ENCODE measurements around the gene NAGLU. TPM values are rescaled to one million over a fixed set of nuclear protein-coding genes. Genes with fewer than 3 reads are reported as not detected.
A peak's percentile ranks its signal among the peaks of the same experiment; 100 is the strongest.

Gene NAGLU
- total RNA-seq (2014; rRNA removed; shearing (Covaris generic); ENCODE audit: low replicate concordance) = 53.9 and 64.5 TPM in 2 replicates

DNA sequence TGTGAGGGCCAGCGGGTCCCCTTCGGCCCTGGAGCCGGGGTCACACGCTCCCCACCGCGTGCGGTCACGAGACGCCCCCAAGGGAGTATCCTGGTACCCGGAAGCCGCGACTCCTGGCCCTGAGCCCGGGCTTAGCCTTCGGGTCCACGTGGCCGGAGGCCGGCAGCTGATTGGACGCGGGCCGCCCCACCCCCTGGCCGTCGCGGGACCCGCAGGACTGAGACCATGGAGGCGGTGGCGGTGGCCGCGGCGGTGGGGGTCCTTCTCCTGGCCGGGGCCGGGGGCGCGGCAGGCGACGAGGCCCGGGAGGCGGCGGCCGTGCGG, at the start of gene NAGLU:
Gene NAGLU, plus strand, starts transcription at position 194 of the 324 bp plus-strand sequence. Its CDS starts 32 bp downstream, at position 226.
- peak; percentile 83 for DNase-seq (ENCODE audit: low read depth)
- in situ Hi-C loops (cut with HindIII; ENCODE audit: low pct_unique_long_range_greater_than_20kb, low sequenced_read_pairs) = no loop called here

DNA sequence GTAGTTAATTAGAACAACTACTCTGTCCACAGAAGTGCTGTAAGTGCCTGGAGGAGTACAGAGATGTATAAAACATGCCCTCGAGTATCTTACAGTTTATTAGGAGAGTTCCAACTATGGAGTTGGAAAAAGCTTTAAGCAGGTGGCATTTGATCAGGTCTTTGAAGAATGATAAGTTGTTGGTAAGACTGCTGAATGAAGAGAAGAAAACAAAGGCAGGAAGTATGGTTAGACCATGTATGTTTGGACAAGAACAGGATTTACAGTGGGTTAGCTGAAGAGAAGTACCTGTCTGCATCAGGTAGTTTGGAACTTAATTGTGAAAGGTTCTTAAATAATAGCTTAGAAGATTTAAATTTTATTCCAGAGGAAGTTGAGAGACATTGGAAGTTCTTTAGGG, 48.0 kb upstream of the NAGLU start:
- in situ Hi-C loops (cut with HindIII; ENCODE audit: low pct_unique_long_range_greater_than_20kb, low sequenced_read_pairs) = no loop called here
- no peak for DNase-seq (ENCODE audit: low read depth)

DNA sequence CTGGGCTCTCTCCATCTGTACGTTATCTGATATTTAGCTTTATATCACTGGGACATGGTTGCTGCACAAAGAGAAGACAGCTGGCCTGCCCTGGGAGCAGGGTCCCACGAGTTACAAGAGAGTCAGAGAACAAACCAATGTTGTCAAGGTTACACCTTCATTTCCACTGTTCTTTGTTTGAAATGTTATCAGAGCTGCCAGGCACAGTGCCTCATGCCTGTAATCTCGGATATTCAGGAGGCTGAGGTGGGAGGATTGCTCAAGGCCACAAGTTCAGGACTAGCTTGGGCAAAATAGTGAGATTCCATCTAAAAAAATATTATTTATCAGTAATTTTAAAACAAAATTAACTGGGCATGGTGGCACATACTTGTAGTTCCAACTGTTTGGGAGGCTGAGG, 42.7 kb upstream of the NAGLU start:
- DNase-seq (ENCODE audit: low read depth) = no peak
- in situ Hi-C loops (cut with HindIII; ENCODE audit: low pct_unique_long_range_greater_than_20kb, low sequenced_read_pairs) = no loop called here

DNA sequence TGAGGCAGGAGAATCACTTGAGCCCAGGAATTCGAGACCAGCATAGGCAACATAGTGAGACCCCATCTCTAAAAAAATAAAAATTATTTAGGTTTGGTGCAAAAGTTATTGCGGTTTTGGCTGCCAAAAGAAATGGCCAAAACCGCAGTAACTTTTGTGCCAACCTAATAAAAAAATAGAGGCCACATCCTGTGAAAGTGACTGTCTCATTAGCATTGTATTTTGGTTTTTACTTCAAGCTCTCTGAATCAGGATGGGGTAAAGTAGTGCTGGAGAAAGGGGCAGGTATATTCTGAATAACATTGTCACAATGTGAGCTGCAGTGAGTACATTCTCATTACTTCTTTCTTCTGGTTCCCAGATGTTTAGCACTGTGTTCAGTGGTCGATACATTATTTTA, 41.4 kb upstream of the NAGLU start:
- DNase-seq (ENCODE audit: low read depth) = no peak
- in situ Hi-C loops (cut with HindIII; ENCODE audit: low pct_unique_long_range_greater_than_20kb, low sequenced_read_pairs) = no loop called here

DNA sequence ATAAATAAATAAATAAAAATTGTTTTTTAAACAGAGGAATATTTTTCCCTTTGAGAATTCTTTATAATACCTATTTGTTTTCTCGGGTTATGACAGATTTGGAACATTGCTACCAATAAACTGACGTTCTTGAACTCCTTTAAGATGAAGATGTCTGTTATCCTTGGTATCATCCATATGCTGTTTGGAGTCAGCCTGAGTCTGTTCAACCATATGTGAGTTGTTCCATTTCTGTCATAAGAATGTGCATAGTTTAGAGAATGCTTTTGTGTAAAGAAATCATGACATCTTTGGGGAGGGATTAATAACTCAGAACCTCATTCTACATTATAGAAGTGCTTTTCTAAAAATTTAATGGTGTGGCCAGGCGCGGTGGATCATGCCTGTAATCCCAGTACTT, 37.2 kb upstream of the NAGLU start:
- DNase-seq (ENCODE audit: low read depth) = no peak
- in situ Hi-C loops (cut with HindIII; ENCODE audit: low pct_unique_long_range_greater_than_20kb, low sequenced_read_pairs) = no loop called here

DNA sequence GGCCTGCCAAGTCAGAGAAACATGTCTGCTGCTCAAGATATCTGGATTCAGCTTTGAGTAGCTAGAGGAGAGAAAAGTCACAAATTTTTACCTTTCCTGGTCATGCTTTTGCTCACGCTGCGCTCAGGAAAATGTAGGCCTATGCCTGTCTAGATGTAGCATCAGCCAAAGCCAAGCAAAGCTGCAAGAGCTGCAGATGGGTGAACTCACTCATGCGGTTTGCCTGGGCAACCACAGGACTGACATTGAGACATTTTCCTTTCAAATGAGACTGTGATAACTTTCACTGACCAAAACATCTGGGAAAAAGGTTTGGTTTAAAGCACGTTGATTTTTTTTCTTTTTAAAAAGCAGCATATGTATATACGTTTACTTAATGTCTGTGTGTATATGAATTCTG, 34.0 kb upstream of the NAGLU start:
- DNase-seq (ENCODE audit: low read depth) = no peak
- in situ Hi-C loops (cut with HindIII; ENCODE audit: low pct_unique_long_range_greater_than_20kb, low sequenced_read_pairs) = no loop called here

DNA sequence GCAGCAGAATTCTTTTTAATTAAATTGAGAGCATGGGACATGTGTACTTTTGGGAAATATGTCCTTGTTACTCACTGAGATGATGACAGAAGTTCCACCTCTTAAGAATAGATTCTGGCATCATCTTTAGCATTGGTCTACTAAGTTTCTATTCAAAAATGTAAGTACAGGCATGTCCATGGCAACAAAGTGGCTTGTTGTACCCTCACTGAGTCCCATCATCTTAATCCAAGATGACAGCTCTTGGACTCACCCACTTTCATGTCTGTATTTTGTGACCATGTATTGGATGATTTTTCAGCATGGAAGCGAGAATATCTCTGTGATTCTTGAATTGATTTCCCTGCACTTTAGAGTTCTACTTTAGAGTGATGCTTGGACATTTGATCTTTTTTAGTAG, 33.1 kb upstream of the NAGLU start:
- no peak for DNase-seq (ENCODE audit: low read depth)

DNA sequence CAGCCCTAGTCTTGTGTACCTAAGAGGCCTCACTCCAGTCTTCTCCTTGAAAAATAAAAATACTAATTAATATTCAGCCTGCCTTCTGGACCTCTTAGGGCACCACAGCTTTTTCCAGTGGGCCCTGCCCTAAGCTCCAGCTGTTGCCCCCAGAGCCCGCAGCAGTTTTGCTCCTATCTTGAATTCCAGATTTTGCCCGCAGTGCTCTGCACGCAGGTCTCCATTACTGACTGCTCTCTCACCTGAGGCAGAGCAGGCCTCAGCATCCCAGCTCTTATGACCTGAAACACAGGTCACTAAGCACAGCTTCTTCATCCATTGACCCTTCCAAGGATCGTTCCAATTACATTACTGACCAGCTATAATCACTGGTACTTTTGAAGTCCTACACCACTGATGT, 28.4 kb upstream of the NAGLU start:
- in situ Hi-C loops (cut with HindIII; ENCODE audit: low pct_unique_long_range_greater_than_20kb, low sequenced_read_pairs) = no loop called here
- no peak for DNase-seq (ENCODE audit: low read depth)

More for the DNA sequence above, 33.1 kb upstream of the NAGLU start:
- in situ Hi-C loops (cut with HindIII; ENCODE audit: low pct_unique_long_range_greater_than_20kb, low sequenced_read_pairs) = no loop called here

DNA sequence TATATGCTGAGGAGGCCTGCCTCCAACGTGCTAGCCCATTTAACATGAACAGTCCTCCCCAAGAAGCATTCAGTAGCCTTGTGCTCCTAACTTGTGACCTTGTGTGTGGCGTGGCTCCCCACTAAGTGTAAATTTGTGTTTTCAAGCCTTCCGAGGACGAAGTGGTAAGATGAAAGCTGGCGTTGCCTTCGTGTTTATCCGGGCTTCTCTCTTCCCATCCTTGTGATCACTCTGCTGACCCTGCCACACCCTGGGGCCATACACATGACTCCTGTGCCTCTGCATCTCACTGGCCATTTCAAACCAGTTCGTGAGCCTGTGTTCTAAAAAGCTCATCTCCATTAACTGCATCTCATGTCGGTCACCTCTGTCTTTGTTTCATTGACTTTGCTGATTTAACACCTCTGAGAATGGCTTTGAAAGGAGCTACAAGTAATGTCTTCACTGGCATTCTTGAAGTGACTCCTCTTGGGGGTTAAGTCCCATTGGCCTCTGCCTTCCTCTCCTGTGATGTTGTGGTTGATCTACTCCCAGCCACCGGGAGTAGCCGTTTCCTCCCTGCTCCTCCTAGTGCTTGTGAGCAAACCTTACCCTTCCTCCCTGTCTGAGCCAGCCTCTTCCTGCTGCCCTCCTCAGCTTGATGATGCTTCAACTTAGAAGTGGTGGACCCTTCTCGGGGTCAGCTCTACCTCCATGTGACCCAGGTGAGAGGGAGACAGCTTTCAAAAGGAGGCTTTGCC, 27.4 kb upstream of the NAGLU start:
- no peak for DNase-seq (ENCODE audit: low read depth)
- in situ Hi-C loops (cut with HindIII; ENCODE audit: low pct_unique_long_range_greater_than_20kb, low sequenced_read_pairs) = no loop called here

DNA sequence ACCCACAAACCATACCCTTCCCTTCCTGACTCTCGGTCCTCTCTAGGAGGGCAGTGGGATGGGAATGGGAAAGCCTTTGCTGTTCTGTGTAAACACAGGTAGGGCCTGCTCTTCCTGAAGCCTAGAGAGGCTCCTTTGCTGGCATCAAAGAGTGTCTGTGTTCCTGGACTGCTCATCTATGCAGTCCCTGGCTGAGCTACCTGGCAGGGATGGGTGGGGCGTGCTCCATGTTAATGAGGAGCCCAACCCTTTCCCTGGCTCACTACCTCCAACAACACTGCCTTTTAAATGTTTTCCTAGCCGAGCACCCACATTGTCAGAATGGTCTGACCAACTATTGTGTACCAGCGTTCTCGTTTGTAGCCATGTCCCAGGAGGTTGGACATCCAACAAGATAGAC, 26.6 kb upstream of the NAGLU start:
- no peak for DNase-seq (ENCODE audit: low read depth)
- in situ Hi-C loops (cut with HindIII; ENCODE audit: low pct_unique_long_range_greater_than_20kb, low sequenced_read_pairs) = no loop called here

DNA sequence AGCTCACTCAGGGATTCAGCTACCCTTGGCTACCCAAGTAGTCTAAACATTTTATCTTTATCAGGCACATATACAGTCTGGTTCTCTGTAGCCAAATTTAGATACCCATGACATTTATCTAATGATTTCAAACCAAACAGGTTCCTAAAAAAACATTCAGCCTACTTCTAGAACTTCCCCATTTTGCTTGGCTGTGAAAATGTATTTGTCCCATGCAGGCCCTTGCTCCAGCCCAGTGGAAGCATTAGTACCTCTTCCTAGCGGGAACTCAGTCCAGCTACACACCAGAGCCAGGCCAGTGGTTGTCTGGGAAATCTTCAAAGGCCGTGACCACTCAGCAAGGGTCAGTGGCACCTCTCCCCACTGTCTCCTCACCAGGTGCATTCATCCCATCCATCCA, 26.2 kb upstream of the NAGLU start:
- DNase-seq (ENCODE audit: low read depth) = no peak
- in situ Hi-C loops (cut with HindIII; ENCODE audit: low pct_unique_long_range_greater_than_20kb, low sequenced_read_pairs) = no loop called here

DNA sequence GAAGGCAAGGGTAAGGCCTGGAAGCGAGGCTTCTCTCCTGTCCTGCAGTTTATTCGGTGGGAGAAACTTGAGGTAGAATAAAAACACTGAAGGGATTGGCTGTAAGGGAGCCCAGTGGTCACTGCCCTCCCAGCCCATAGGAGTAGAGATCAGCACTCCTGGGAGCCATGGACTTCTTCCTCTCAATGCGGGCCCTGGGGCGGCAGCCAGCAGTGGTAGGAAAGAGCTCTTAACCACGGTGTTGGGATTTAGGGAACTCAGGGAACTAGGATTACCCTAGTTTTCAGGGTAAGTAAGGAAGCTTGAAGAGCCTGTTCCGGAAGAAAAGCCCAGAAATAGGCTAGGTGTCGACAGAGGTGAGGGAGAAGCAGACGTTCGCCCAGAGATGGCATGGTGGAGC, 23.8 kb upstream of the NAGLU start:
- DNase-seq (ENCODE audit: low read depth) = no peak
- in situ Hi-C loops (cut with HindIII; ENCODE audit: low pct_unique_long_range_greater_than_20kb, low sequenced_read_pairs) = no loop called here

DNA sequence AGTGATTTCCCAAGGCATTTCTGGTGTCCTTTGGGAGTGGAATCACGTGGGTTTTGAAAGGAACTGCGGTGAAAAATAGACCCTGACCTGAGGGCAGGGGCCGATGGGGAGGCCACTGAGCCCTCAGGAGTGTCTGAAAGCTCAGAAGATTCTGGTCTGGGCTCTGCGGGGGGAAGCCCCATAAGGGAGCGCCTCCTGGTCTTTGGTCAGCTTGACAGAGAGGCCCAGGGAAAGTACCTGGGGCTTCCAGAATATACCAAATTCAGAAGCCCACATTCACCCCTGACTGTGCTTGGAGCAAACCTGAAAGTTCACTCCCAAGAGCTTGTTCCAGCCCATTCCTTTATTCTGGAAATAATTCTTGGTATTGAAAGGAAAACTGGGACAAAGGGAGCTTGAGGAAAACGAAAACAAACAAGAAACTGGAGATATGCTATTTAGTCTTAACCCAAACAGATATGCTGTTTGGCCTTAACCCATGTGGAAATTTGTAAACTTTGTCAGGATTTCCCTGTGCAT, 23.2 kb upstream of the NAGLU start:
- no peak for DNase-seq (ENCODE audit: low read depth)
- in situ Hi-C loops (cut with HindIII; ENCODE audit: low pct_unique_long_range_greater_than_20kb, low sequenced_read_pairs) = no loop called here

DNA sequence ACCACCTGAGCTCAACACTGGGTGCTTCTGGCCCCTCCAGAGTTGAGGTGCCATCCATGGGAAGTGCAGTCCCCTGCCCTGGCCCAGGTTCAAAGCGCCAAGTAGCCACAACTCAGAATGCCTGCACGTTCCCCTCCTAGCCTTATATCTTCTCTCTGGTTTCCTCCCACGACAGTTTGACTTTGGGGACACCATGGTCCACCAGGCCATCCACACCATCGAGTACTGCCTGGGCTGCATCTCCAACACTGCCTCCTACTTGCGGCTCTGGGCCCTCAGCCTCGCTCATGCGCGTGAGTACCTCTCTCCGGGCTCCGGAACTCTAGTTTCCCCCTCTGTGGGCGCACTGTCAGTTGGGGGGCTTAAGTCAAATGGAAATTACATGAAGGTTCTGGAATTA, 22.4 kb upstream of the NAGLU start:
- in situ Hi-C loops (cut with HindIII; ENCODE audit: low pct_unique_long_range_greater_than_20kb, low sequenced_read_pairs) = no loop called here

DNA sequence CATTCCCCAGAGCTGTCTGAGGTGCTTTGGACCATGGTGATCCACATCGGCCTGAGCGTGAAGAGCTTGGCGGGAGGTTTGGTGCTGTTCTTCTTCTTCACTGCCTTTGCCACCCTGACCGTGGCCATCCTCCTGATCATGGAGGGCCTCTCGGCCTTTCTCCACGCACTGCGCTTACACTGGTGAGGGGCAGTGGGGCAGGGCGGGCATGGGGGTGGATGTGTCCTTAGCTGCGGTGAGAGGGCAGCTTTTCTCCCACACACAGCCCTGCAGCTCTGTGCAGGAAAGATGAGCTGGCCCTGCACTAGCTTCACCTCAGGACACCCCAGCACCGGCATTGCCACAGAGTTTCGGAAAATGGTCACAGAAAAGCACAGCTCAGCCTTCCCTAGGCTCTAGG, 21.8 kb upstream of the NAGLU start:
- in situ Hi-C loops (cut with HindIII; ENCODE audit: low pct_unique_long_range_greater_than_20kb, low sequenced_read_pairs) = no loop called here
- DNase-seq (ENCODE audit: low read depth) = no peak

More for the DNA sequence above, 22.4 kb upstream of the NAGLU start:
- DNase-seq (ENCODE audit: low read depth) = no peak

DNA sequence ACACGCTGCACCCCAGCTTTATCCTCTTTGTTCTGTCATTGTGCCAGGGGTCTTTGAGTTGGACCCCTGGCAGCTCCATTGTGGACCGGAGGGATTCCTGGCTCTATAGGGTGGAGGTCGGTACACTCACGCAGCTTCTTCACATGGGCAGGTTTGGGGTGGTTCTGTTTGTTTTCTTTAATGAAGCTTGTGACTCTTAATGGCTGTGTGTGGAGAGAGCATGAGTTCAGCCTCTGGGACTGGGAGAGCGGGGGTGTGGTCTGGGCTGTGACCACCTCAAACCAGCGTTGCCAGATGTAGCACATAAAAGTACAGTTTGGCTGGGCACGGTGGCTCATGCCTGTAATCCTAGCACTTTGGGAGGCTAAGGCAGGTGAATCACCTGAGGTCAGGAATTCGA, 21.2 kb upstream of the NAGLU start:
- in situ Hi-C loops (cut with HindIII; ENCODE audit: low pct_unique_long_range_greater_than_20kb, low sequenced_read_pairs) = no loop called here
- DNase-seq (ENCODE audit: low read depth) = no peak

DNA sequence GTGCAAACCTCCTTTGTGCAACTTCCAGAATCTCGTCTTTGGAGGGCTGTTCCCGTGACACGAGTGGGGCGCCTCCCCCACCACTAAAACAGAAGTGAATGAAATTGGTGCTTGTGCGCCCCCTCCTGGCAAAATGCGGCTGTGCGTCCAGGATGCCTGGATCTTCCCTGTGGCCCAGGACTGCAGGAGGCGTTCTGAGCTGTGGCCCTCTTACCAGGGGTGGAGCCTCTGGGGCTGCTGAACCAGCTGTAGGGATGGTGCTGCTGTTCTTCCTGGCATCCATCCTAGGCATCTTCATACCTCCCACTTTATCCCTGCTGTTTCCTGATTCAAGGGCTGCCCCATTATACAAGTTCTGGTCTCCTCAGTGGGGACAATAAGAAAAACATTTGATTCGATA, 18.5 kb upstream of the NAGLU start:
- in situ Hi-C loops (cut with HindIII; ENCODE audit: low pct_unique_long_range_greater_than_20kb, low sequenced_read_pairs) = no loop called here
- peak; percentile 82 for DNase-seq (ENCODE audit: low read depth)

DNA sequence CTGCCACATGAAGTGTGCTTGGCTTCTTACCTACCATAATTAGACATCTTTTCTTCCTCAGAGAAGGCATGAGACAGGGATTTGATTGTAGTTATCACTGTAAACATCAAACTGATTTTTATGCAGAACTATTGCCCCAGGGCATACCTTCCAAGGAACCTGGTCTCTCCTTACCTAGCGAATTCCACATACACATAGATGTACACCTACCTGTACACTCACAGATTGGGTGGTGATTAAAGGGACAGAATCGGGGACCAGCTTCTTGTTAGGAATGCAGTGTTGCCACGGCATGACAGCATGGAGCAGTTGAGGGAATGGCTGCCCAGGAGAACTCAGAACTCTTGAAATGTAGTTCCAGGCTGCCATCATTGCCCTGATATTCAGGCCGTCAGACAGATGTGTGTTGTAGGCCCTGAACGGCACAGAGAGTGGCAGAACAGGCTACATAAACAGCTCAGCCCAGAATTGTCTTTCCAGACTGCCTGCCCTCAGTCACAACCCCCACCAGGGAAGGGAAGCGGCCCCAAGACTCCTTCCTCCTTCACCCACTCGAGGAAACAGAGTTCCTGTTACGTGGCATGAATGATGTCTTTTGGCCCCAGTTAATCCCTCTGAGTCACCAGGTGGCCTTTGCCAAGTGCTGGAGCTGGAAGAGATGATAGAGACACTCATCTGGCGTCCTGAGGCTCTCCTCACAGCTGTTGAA, 17.8 kb upstream of the NAGLU start:
- peak; percentile 83 for DNase-seq (ENCODE audit: low read depth)
- in situ Hi-C loops (cut with HindIII; ENCODE audit: low pct_unique_long_range_greater_than_20kb, low sequenced_read_pairs) = no loop called here

DNA sequence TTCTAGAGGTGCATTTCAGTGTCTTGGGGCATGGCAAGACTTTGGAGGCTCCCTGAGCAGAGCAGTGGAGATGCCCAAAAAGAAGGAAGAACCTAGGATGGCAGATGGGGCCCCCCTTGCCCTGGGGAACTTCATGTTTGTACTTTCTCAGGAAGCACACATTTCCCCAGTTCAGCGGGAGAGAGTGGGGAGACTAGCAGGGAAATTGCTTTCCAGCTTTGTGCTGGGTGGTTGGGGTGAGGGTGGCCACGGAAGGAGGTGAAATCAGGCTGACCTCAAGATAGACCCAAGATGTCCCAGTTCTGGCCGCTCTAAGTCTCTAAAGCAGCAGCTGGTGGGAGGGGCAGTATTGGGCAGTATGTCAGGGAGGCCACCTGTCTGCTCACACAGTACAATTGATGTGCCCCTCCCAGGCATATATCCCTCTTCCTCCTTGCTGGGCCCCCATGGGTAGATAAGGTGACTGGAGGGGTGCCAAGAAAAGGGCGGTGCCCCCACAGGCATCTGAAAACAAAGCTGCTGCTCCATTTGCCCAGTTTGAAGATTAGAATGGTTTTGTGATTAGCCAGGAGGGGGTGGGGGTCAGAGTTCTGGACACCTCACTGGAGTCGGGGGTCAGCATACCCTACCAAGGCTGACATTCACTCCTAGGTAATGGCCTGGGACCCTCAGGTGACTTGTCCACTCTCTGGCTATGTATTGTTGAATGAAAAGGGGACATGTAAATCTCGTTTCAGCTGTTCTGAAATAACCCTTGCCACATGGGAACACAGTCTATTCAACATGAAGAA, 17.1 kb upstream of the NAGLU start:
- peak; percentile 59 for DNase-seq (ENCODE audit: low read depth)
- in situ Hi-C loops (cut with HindIII; ENCODE audit: low pct_unique_long_range_greater_than_20kb, low sequenced_read_pairs) = no loop called here
